A204.1 (cell line): Measurements from ENCODE around the gene JADE2.
"Not testable (repeated sequence)": the region's sequence is repeated elsewhere in the genome, so short reads cannot be mapped to it uniquely, and the experiment has no call there.

ENCODE experiments used
- FAIRE-seq: peaks from 2 replicates; lab custom pipeline; 2012; peaks lifted over from hg19 to GRCh38; lab: Jason Lieb, UNC

JADE2 gene

GRCh38 chr5:134524826-134525682, at the start of gene JADE2:
TSS of gene JADE2 (plus strand) at chr5:134525670. CDS start at chr5:134535858, 10,188 bp downstream.
- FAIRE-seq: no peak

- no peak for FAIRE-seq
These were observed 47.8 kb upstream of the JADE2 start for GRCh38 chr5:134477462-134478245.

GRCh38 chr5:134479839-134480238, 45.6 kb upstream of the JADE2 start:
- no peak for FAIRE-seq

GRCh38 chr5:134489227-134489944, 36.1 kb upstream of the JADE2 start:
- FAIRE-seq: no peak

GRCh38 chr5:134490255-134490924, 35.1 kb upstream of the JADE2 start:
- no peak for FAIRE-seq

GRCh38 chr5:134490925-134491271, 34.6 kb upstream of the JADE2 start:
- FAIRE-seq: no peak

GRCh38 chr5:134491841-134492442, 33.5 kb upstream of the JADE2 start:
- FAIRE-seq: no peak

GRCh38 chr5:134492568-134492967, 32.9 kb upstream of the JADE2 start:
- FAIRE-seq: no peak

GRCh38 chr5:134493461-134494055, 31.9 kb upstream of the JADE2 start:
- FAIRE-seq: no peak

GRCh38 chr5:134494780-134495179, 30.7 kb upstream of the JADE2 start:
- FAIRE-seq: no peak

- not testable (repeated sequence) for FAIRE-seq
These were observed 25.6 kb upstream of the JADE2 start for GRCh38 chr5:134499905-134500304.

GRCh38 chr5:134500699-134501430, 24.6 kb upstream of the JADE2 start:
- no peak for FAIRE-seq

- FAIRE-seq: no peak
These were observed 23.2 kb upstream of the JADE2 start for GRCh38 chr5:134502259-134502658.

- no peak for FAIRE-seq
These were observed 22.2 kb upstream of the JADE2 start for GRCh38 chr5:134503088-134503936.

GRCh38 chr5:134503937-134504437, 21.5 kb upstream of the JADE2 start:
- no peak for FAIRE-seq

GRCh38 chr5:134504629-134505300, 20.7 kb upstream of the JADE2 start:
- no peak for FAIRE-seq

GRCh38 chr5:134506054-134507039, 19.1 kb upstream of the JADE2 start:
- FAIRE-seq: no peak

- no peak for FAIRE-seq
These were observed 18.0 kb upstream of the JADE2 start for GRCh38 chr5:134507452-134507851.
